Thyroid gland (tissue), 4 donors: ENCODE data around the gene MTA2.

Experiments used
- CTCF ChIP-seq, 6 experiments: fragments of 200-600 bp in 3 of 6; fragments of 450-650 bp in 3 of 6; sonication (generic) in 3 of 6; IDR thresholded peaks; one replicate each; pipeline ENCODE4 v1.5.1; 2016 to 2019; ENCODE audit warnings: antibody characterized with exemption in 6 of 6, mild to moderate bottlenecking in 2 of 6, inconsistent platforms in 1 of 6, moderate library complexity in 1 of 6
- POLR2A ChIP-seq, 2 donors: fragments of 450-650 bp; IDR thresholded peaks; one replicate each; pipeline ENCODE4 v1.6.1; 2017; ENCODE audit warnings: antibody characterized with exemption in 2 of 2, mild to moderate bottlenecking in 2 of 2, moderate library complexity in 1 of 2

GRCh38 chr11:62558669-62559068 lies 43.0 kb downstream of the MTA2 start:
- TF ChIP-seq CTCF (IDR thresholded peaks at IDR 0.05) = no peak
- no peak for TF ChIP-seq POLR2A (IDR thresholded peaks at IDR 0.05)
